GM12872 (cell line): Measurements from ENCODE around the gene CLEC4D.

ENCODE experiments used
- TF ChIP-seq, protein P1 (sequence below): IDR thresholded peaks from 3 replicates; pipeline ENCODE4 v1.5.1; 2011; ENCODE audit warnings: low read depth, mild to moderate bottlenecking, low read length, moderate library complexity; ENCODE audit not compliant: insufficient read depth

CLEC4D gene

GRCh38 chr12:8566525-8566924 is 53.2 kb downstream of the CLEC4D start:
- TF ChIP-seq, protein P1, sequence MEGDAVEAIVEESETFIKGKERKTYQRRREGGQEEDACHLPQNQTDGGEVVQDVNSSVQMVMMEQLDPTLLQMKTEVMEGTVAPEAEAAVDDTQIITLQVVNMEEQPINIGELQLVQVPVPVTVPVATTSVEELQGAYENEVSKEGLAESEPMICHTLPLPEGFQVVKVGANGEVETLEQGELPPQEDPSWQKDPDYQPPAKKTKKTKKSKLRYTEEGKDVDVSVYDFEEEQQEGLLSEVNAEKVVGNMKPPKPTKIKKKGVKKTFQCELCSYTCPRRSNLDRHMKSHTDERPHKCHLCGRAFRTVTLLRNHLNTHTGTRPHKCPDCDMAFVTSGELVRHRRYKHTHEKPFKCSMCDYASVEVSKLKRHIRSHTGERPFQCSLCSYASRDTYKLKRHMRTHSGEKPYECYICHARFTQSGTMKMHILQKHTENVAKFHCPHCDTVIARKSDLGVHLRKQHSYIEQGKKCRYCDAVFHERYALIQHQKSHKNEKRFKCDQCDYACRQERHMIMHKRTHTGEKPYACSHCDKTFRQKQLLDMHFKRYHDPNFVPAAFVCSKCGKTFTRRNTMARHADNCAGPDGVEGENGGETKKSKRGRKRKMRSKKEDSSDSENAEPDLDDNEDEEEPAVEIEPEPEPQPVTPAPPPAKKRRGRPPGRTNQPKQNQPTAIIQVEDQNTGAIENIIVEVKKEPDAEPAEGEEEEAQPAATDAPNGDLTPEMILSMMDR, result no peak
